SK-N-SH treated with all-trans-retinoic acid at 6 μM for 48 hours (cell line): Measurements from ENCODE around the gene WIZ.

Source experiments
- ATAC-seq: fragments of 200-7000 bp; cut with Tn5 transposase; 3 replicates; pipeline ENCODE4 v1.9.1; 2020; ENCODE audit warnings: mild to moderate bottlenecking, moderate library complexity
- ARNTL ChIP-seq: fragments of 450-650 bp; formaldehyde crosslinking; IDR thresholded peaks from 2 replicates; pipeline ENCODE4 v1.5.0; 2020; ENCODE audit warnings: low read depth, mild to moderate bottlenecking, moderate library complexity, borderline replicate concordance
- CSDC2 ChIP-seq: fragments of 250-450 bp; sonication (Bioruptor Pico); IDR thresholded peaks from 2 replicates; pipeline ENCODE4 v1.5.0; 2020; ENCODE audit warnings: mild to moderate bottlenecking, moderate library complexity
- CSRNP3 ChIP-seq: fragments of 250-450 bp; sonication (Bioruptor Pico); IDR thresholded peaks from 2 replicates; pipeline ENCODE4 v1.5.1; 2021; ENCODE audit warnings: mild to moderate bottlenecking, moderate library complexity
- GLIS3 ChIP-seq: fragments of 250-450 bp; sonication (Bioruptor Pico); IDR thresholded peaks from 2 replicates; pipeline ENCODE4 v1.5.0; 2020; ENCODE audit warnings: mild to moderate bottlenecking, moderate library complexity
- ISL1 ChIP-seq: fragments of 250-450 bp; sonication (Bioruptor Pico); IDR thresholded peaks from 2 replicates; pipeline ENCODE4 v2.1.2; 2022; ENCODE audit warnings: mild to moderate bottlenecking, moderate library complexity
- OSR1 ChIP-seq: fragments of 250-450 bp; sonication (Bioruptor Pico); IDR thresholded peaks from 2 replicates; pipeline ENCODE4 v1.8.0; 2022; ENCODE audit warnings: moderate library complexity, mild to moderate bottlenecking, inconsistent platforms
- PATZ1 ChIP-seq: fragments of 250-450 bp; sonication (Bioruptor Pico); IDR thresholded peaks from 2 replicates; pipeline ENCODE4 v1.8.0; 2020; ENCODE audit warnings: mild to moderate bottlenecking, moderate library complexity, borderline replicate concordance
- POU6F1 ChIP-seq: fragments of 250-450 bp; sonication (Bioruptor Pico); IDR thresholded peaks from 2 replicates; pipeline ENCODE4 v1.8.0; 2021; ENCODE audit warnings: low read depth, mild to moderate bottlenecking, moderate library complexity, borderline replicate concordance
- PPARA ChIP-seq: fragments of 250-450 bp; sonication (Bioruptor Pico); IDR thresholded peaks from 2 replicates; pipeline ENCODE4 v1.5.0; 2020; ENCODE audit warnings: mild to moderate bottlenecking, borderline replicate concordance
- SNAI2 ChIP-seq: fragments of 250-450 bp; sonication (Bioruptor Pico); IDR thresholded peaks from 2 replicates; pipeline ENCODE4 v1.5.0; 2020; ENCODE audit warnings: mild to moderate bottlenecking, moderate library complexity
- TCF4 ChIP-seq: fragments of 250-450 bp; sonication (Bioruptor Pico); IDR thresholded peaks from 2 replicates; pipeline ENCODE4 v1.8.0; 2021; ENCODE audit warnings: mild to moderate bottlenecking, moderate library complexity, borderline replicate concordance
- ZC3H10 ChIP-seq: fragments of 250-450 bp; sonication (Bioruptor Pico); IDR thresholded peaks from 2 replicates; pipeline ENCODE4 v1.5.1; 2021; ENCODE audit warnings: mild to moderate bottlenecking, moderate library complexity
- ZFP3 ChIP-seq: fragments of 250-450 bp; sonication (Bioruptor Pico); IDR thresholded peaks from 2 replicates; pipeline ENCODE4 v1.5.0; 2020; ENCODE audit warnings: mild to moderate bottlenecking, moderate library complexity
- ZFP30 ChIP-seq: fragments of 450-650 bp; formaldehyde crosslinking; IDR thresholded peaks from 2 replicates; pipeline ENCODE4 v1.5.0; 2022; ENCODE audit warnings: mild to moderate bottlenecking, moderate library complexity
- ZNF565 ChIP-seq: fragments of 450-650 bp; formaldehyde crosslinking; conservative IDR thresholded peaks from 2 replicates; pipeline ENCODE4 v1.5.0; 2020; ENCODE audit warnings: low read depth, mild to moderate bottlenecking, moderate library complexity
- ZNF70 ChIP-seq: fragments of 450-650 bp; formaldehyde crosslinking; IDR thresholded peaks from 2 replicates; pipeline ENCODE4 v1.5.0; 2020; ENCODE audit warnings: mild to moderate bottlenecking, moderate library complexity
- ZNF8 ChIP-seq: fragments of 450-650 bp; formaldehyde crosslinking; IDR thresholded peaks from 2 replicates; pipeline ENCODE4 v1.5.0; 2020; ENCODE audit warnings: mild to moderate bottlenecking, moderate library complexity

WIZ gene

GRCh38 chr19:15390814-15391213 lies 58.9 kb downstream of the WIZ start:
- TF ChIP-seq CSRNP3 (CRISPR knock-in tag) (no peak), CSDC2 (CRISPR knock-in tag) (no peak), ZNF565 (CRISPR knock-in tag) (no peak), TCF4 (CRISPR knock-in tag) (no peak), ZNF8 (CRISPR knock-in tag) (no peak), OSR1 (CRISPR knock-in tag) (no peak), ISL1 (CRISPR knock-in tag) (no peak), POU6F1 (CRISPR knock-in tag) (no peak), ARNTL (CRISPR knock-in tag) (no peak), ZFP30 (CRISPR knock-in tag) (no peak), ZC3H10 (CRISPR knock-in tag) (no peak)
- ATAC-seq: no peak

GRCh38 chr19:15381864-15382263 lies 67.9 kb downstream of the WIZ start:
- no peak for ATAC-seq
- no peak for TF ChIP-seq ARNTL (CRISPR knock-in tag)
- no peak for TF ChIP-seq ZFP3 (CRISPR knock-in tag)
- no peak for TF ChIP-seq TCF4 (CRISPR knock-in tag)
- TF ChIP-seq, all 23 proteins: peak for 0

- TF ChIP-seq POU6F1 (CRISPR knock-in tag) (no peak), CSDC2 (CRISPR knock-in tag) (no peak), ISL1 (CRISPR knock-in tag) (no peak), ARNTL (CRISPR knock-in tag) (no peak), ZNF70 (CRISPR knock-in tag) (no peak), ZNF8 (CRISPR knock-in tag) (no peak), PATZ1 (no peak), ZFP3 (CRISPR knock-in tag) (no peak)
- ATAC-seq: no peak
Measured at GRCh38 chr19:15381429-15381828, 68.3 kb downstream of the WIZ start.

GRCh38 chr19:15379999-15380647 lies 69.6 kb downstream of the WIZ start:
- ATAC-seq: peak; percentile 24
- TF ChIP-seq GLIS3: no peak
- 0 out of 2 replicates have a peak, but pooled peaks have one; percentile 36 for TF ChIP-seq SNAI2 (CRISPR knock-in tag)
- peak; percentile 66; the same call in 1 of the 2 replicates for TF ChIP-seq ZNF8 (CRISPR knock-in tag)

GRCh38 chr19:15379083-15379998 lies 70.4 kb downstream of the WIZ start, which contains the start of gene AKAP8:
AKAP8 (minus strand) TSS chr19:15379787; CDS start chr19:15379731, 56 bp downstream.
- peak; percentile 89 for ATAC-seq
- TF ChIP-seq OSR1 (CRISPR knock-in tag) (no peak), CSRNP3 (CRISPR knock-in tag) (peak; percentile 43; the same call in 1 of the 2 replicates), PATZ1 (no peak), ZNF8 (CRISPR knock-in tag) (no peak), POU6F1 (CRISPR knock-in tag) (no peak), ZFP3 (CRISPR knock-in tag) (0 out of 2 replicates have a peak, but pooled peaks have one; percentile 13), ZFP30 (CRISPR knock-in tag) (no peak; the same call in 1 of the 2 replicates), PPARA (CRISPR knock-in tag) (no peak), ZNF70 (CRISPR knock-in tag) (no peak)
